Transverse colon (tissue), 3 donors: ENCODE measurements around the gene COL1A1.

ENCODE experiments used
- EP300 ChIP-seq: sonication (generic); formaldehyde crosslinking; IDR thresholded peaks from one replicate; pipeline ENCODE4 v1.6.1; 2017; ENCODE audit warnings: antibody characterized with exemption, low read depth
- POLR2A ChIP-seq: fragments of 450-650 bp; IDR thresholded peaks from one replicate; pipeline ENCODE4 v1.6.1; 2016; ENCODE audit warnings: antibody characterized with exemption, mild to moderate bottlenecking, moderate library complexity
- TF ChIP-seq, protein P1 (sequence below), 5 experiments: fragments of 200-600 bp in 3 of 5; fragments of 450-650 bp in 2 of 5; sonication (generic) in 3 of 5; IDR thresholded peaks; 1 replicate in 2 of 5; 2 replicates in 3 of 5; pipeline ENCODE4 v1.5.1; 2016 to 2017; ENCODE audit warnings: antibody characterized with exemption in 5 of 5, inconsistent platforms in 3 of 5, mild to moderate bottlenecking in 2 of 5, moderate library complexity in 1 of 5

DNA sequence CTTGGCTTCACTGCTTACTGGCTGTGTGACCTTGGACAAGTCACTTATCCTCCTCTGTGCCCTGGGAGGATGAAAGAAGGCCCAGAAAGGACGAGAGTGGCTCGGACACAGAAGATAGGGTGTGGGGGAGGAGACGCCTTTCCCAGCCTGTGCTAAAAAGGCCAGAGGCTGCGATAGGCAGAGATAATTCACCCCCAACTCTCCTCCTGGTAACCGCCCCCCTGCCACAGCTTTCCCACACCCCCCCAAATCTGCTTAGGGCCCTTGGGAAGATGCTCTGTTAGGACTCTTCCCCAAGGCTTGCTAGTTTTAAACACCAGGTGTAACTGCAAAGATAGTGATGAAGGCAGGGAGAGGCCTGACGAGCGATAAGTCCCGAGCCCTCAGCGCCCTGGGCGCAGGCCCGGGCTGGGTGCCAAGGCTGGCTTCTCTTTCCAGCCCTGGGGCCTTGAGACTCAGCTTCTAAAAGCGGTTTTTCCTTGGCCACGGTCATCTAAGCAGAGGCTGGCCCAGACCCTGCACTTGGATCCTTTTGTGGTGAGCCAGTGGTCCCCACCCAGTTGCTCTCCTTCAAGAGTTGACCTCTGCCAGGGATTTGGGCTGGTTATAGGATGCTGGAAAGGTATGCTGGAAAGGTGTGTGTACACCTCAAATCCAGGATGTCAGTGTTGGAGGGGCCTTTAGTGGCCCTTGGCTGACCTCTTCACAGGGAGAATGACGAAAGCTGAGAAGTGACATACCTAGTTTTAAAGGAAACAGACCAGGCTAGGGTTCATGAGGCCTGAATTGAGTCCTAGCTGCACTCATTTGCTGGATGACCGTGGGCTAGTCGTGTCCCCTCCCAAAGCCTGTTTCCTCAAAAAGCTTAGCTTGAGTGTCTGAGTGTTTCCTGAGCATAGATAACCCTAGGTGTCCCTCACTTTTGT is 47.5 kb downstream of the COL1A1 start:
- TF ChIP-seq, protein P1, sequence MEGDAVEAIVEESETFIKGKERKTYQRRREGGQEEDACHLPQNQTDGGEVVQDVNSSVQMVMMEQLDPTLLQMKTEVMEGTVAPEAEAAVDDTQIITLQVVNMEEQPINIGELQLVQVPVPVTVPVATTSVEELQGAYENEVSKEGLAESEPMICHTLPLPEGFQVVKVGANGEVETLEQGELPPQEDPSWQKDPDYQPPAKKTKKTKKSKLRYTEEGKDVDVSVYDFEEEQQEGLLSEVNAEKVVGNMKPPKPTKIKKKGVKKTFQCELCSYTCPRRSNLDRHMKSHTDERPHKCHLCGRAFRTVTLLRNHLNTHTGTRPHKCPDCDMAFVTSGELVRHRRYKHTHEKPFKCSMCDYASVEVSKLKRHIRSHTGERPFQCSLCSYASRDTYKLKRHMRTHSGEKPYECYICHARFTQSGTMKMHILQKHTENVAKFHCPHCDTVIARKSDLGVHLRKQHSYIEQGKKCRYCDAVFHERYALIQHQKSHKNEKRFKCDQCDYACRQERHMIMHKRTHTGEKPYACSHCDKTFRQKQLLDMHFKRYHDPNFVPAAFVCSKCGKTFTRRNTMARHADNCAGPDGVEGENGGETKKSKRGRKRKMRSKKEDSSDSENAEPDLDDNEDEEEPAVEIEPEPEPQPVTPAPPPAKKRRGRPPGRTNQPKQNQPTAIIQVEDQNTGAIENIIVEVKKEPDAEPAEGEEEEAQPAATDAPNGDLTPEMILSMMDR (IDR thresholded peaks at IDR 0.05): no peak
- TF ChIP-seq EP300 (no peak), POLR2A (no peak)
